GM10266 (cell line): Measurements from ENCODE around the gene NLGN1.

Experiments used
- DNase-seq: peaks from one replicate; pipeline ENCODE4 v3.0.0; 2012; ENCODE audit errors: extremely low spot score
- TF ChIP-seq, protein P1 (sequence below): IDR thresholded peaks from 2 replicates; pipeline ENCODE4 v1.5.1; 2012; ENCODE audit warnings: mild to moderate bottlenecking, low read depth; ENCODE audit not compliant: control insufficient read depth, insufficient read depth; ENCODE audit errors: missing control alignments

Gene NLGN1

DNA sequence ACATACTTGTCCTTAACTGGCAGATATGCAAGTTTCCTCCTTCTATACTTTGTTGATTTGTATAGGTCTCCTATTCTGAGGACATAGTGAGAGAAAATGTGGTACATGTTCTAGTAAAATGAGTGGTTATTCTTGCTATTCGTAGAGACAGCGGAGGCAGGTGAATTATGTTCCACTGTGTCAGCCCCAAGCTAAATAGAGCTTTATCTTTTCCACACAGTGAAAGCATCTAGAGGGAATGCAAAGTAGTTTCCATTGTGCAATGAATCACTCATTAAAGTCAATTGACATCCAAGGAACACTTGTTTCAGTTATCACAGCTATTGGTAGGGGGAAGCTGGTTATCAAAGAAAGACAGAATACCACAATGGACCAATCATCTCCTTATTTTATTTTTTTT, 262.4 kb downstream of the NLGN1 start:
- TF ChIP-seq, protein P1, sequence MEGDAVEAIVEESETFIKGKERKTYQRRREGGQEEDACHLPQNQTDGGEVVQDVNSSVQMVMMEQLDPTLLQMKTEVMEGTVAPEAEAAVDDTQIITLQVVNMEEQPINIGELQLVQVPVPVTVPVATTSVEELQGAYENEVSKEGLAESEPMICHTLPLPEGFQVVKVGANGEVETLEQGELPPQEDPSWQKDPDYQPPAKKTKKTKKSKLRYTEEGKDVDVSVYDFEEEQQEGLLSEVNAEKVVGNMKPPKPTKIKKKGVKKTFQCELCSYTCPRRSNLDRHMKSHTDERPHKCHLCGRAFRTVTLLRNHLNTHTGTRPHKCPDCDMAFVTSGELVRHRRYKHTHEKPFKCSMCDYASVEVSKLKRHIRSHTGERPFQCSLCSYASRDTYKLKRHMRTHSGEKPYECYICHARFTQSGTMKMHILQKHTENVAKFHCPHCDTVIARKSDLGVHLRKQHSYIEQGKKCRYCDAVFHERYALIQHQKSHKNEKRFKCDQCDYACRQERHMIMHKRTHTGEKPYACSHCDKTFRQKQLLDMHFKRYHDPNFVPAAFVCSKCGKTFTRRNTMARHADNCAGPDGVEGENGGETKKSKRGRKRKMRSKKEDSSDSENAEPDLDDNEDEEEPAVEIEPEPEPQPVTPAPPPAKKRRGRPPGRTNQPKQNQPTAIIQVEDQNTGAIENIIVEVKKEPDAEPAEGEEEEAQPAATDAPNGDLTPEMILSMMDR = no peak
- DNase-seq = no peak

DNA sequence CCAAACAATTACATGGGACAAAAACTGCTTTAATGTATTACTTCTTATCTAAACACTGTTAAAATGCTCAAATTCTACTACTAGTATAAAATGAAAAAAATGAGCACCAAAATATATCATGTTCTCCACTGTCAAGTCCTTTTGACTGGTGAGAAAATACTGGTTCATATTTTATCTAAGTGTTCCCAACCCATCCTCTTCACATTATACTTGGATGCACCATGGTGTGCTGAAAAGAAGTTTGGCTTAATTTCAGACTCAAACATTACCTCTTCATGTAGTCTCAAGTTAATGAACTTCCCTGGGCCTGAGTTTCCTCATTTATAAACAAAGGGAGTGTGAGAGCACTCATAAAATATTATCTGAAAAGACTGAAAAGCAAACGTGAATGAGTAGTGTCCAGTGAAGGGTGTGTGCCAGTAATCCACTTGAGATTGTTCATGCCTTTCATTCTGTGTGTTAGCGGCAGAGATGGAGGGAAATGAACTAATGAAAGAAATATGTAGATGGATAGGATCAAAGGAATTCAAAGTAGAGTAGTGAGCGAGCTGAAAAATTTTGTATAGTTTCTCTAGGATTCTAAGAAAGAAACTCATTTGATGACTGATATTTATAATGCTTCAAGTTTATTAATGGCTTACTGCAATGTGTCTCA, 263.2 kb downstream of the NLGN1 start:
- DNase-seq = no peak
- TF ChIP-seq, protein P1 = no peak

DNA sequence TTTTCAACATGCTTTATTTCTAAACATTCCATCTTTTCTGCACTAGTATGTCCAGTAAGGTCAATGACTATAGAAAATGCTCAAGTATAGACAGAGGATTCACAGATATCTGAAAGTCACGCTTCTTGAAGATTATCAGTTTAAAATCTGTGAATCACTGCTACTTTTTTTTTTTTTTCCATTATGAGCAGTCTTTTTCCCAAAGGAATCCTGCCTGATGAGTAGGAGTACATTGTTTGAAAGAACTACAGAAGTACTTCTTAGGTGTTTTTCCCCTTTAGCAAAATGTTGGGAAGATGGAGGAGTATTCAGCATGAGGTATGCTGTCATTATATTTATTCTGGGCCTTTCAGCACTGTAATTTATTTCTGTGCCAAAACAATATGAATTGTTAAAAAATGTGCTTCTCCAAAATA, 266.2 kb downstream of the NLGN1 start:
- TF ChIP-seq, protein P1 = no peak
- DNase-seq = no peak

DNA sequence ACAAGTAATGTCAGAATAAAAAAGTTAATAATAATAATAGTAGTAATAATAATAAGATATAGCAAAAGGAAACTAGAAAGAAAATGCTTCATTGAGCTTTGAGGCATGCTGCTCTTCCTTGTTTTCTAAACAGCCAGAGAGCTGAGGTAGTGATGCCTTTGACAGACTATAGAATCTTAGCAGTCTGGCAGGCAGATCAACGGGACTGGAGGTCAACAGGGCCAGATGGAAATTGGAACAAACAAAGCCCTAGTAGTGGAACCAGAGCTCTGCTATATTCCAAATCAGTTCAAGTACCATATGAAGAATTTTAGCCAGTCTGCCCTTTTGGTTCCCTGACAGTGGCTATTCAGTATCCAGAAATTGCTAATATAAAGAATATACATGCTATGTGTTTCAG, 278.6 kb downstream of the NLGN1 start:
- DNase-seq = no peak
- TF ChIP-seq, protein P1 = no peak

DNA sequence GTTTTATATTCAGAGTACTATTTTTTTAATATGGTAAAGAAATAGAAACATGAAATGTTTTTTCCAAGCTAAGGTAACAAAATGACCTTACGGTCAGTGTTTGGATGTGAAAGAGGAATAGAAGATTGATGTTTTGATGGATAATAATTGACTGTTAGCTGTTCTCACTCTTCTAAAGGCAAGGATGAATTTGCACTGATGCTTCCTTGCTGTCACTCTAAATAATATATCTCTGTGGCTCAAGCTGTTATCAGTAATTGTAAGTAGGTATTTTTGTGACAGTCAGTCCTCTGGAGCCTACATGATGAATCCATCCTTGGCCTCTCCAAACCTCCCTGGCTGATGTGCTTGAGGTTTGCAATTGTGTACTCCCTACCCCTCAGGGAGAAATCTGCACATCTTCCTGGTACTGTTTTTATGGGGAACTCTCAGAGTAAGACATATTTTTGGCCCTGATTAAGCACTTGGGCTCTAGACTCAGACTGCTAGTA, 283.7 kb downstream of the NLGN1 start:
- TF ChIP-seq, protein P1 = no peak
- DNase-seq = no peak

DNA sequence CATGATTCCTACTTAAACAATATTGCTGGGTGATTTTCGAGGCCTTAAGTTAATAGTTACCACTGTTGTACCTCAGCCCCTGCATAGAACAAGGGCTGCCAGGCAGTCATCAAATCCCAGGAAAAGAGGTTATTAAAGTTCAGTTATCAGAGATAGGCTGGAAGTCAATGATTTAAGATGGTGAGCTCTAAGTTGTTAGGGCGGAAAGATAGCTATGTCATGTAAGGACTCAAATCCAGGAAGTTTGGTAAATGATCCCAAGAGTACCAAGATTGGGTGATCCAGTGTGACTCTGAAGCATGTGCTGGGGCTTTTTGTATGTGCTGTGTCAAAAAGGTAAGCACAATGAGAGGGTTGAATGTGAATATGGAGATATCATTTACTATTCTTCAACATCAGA, 287.9 kb downstream of the NLGN1 start:
- TF ChIP-seq, protein P1 = no peak
- DNase-seq = no peak

DNA sequence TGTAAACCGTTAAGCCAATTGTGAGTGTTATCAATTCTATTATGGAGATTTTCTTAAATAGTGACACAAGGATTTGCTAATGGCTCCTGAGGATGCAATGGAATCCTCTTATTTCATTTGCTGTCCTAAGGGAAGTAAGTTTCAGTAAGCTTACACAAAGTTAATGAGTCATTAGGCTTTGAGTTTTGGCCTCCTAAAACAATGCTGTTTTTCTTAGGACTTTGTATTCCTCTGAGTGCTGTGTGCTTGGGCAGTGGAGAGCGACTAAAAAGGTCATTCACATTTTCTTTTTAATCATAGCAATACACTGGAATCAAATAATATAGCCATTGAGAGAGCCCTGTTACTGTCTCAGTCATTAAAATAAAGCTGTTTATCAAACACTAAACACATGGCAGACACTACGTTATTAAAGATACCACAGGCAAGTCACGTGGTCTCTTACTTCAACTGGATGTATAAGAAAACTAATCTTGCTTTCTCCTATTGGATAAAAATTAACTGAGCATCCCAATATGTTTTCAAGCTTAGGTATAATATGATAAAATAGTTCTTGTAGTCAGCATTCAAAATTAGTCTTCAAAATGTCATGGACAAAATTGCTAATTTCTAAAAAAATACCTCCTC, 290.8 kb downstream of the NLGN1 start:
- TF ChIP-seq, protein P1 = no peak
- DNase-seq = no peak
